GM18505 (cell line): ENCODE data around the gene LSM11.

Source experiments
- ATAC-seq: cut with Tn5 transposase; IDR thresholded peaks from one replicate; pipeline ENCODE4 v1.9.1; 2021; ENCODE audit not compliant: unreplicated experiment
- POLR2A ChIP-seq: IDR thresholded peaks from 4 replicates; pipeline ENCODE4 v1.6.1; 2011; ENCODE audit warnings: borderline replicate concordance; ENCODE audit not compliant: insufficient read depth, insufficient read length; ENCODE audit errors: extremely low read depth

Gene LSM11

DNA sequence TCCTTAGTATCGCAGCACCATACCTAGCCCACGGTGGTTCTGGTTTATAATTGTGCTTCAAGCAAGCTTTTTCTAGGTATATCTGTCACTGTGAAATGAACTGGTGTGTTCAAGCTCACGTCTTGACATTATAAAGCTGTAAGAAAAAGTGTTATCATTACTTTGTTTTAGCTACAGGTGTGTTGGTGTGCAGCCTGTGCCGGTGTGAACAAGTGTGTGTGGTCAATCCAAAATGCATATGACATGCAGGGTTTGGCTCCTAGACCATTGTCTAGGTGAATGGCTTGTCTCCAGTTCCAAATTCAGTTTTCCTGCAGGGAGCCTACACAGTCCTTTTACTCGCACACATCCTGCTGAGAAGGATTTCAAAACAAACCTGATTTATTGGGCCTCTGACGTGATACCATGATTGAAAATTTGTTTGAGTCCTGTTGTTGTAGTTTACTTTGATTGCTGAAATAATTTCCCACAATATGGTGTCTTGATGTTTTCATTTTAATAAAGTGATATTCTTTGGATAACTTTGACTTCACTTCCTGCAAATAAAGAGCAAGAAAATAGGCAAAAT lies 3.7 kb downstream of the LSM11 start:
- ATAC-seq: no peak
- TF ChIP-seq POLR2A: no peak

DNA sequence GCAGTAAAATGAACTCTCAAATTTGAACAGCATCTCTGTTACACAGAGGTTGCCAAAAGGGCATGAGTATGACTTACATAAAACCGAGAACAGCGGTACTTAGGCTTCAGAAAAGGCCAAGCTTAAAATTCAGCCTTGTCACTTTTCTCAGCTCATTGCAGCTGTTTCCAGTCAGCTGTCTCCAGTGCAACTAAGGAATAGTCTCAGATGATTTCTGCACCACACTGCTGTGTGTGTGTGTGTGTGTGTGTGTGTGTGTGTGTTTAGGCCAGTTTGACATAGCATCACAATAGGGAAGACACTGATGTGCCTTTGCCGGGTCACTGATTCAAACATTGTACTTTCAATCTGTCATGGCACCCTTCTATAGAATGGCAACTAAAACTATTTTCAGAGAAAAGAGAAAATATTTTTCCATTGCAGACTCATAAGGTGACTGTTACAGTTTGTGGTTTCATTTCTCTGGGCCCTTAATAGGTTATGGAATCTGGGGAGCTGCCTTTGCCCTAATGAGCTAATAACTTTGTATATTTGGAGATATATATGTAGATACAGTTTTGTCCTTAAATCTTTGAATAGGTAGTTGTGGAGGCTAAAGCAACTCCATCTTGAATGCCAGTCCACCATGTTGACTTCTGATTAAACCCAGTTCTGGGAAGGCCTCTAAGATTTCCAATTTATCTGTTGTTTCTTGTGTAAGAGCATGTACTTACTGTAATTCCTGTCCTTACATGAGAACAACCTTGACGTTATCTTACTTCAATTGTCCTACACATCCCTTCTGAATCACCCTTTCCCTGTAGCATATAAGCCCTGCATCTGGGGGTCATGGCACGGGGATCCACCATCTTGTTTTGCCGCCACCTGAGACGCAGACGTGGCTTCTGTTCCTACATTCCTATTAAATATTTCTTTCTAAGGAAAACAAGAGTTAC lies 4.5 kb downstream of the LSM11 start:
- ATAC-seq: no peak
- no peak for TF ChIP-seq POLR2A

DNA sequence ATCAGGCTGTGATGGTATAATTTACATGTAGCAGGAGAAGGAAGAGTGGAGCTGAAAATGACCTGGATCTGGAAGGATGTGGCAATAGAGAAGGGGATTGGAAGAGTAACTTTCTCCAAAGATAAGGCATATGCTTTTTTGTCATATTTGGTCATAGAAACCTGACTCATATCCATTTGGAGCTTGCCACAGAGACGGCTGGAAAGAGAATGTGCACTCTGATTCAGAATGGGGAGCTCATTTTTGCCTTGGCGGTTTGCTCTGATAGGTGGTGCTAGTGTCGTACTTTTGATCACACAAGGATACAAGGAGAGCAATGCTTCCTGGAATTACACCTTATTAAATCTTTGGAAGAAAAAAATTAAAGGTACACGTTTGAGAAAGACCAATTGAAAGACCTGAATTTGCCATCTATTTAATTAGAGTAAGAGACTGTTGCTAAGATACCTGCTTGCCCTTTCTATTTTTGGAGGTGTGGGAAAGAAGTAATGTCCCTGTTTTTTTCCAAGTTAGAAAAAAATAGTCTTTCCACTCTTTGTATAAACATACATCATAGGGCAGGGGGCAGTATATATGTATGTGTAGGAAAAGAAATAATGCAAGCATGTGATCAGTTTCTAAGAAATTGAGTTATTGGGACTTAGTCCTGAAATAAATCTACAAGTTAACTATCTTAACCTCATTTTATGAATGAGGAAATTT lies 5.4 kb downstream of the LSM11 start:
- no peak for ATAC-seq
- TF ChIP-seq POLR2A: no peak

DNA sequence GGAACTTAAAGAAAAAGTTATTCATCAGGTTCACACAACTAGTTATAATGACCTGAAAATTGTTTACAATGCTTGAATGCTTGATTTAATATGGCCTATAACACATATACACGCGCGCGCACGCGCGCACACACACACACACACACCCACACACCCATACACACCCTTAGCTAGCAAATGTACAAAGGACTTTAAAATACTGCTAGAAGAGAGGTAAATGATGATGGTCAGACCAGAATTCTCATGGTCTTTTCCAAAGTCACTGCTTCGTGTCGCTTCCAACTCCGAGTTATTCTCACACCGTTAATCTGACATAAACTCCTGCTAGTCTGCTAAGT lies 5.9 kb downstream of the LSM11 start:
- no peak for ATAC-seq
- no peak for TF ChIP-seq POLR2A

DNA sequence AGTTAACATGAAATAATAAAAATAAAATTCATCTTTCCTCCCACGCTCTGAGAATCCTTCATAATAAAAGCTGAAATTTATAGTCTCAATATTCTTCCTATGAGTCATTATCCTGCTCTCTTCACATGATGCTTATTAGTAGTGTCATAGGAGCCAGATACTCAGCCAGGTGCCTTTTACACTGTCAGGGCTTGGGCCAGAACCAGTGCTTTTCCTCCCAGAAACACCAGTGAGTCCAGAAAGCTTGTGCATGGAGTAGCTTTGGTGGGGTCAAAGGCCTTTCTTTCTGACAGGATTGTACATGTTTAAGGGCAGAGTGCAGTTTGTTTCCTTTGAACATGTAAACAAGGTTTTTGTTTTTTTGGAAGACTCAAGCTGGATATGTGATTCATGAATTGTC lies 6.8 kb downstream of the LSM11 start:
- ATAC-seq: no peak
- no peak for TF ChIP-seq POLR2A

DNA sequence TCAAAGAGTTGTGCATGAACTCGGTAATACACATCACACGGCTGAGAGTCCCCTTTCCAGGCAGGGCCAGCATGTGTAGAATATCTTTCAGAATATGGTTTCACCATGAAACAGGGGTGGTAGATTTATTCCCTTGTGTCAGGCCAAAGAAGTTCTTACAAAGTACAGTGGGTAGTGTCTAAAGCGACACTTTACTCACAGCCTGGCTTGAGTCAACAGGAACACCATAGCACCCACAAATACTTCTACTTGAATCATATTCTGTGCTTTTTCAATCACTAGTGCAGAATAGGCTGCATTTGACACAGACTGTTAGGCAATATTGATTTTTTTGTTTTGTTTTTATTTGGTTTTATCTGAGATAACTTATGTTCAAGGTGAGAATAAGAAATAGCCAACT lies 12.6 kb downstream of the LSM11 start:
- TF ChIP-seq POLR2A: no peak
- no peak for ATAC-seq

DNA sequence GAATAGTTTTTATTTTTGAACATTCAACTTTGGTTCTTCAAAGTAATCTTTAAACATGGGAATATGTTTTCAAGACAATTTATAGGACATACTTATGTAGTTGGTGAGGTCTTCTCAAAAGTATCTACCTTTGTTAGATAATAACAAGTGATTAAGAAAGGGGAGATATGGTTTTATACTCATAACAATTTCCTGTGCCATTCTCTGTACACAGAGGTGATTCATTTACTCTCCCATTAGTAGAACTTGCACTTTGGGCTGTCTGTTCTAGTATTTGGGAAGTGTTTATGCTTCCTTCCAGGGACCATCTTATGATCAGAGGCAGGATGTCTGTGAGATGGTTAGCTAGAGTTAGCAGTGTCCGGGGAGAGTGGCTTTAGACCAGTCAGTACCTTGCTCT lies 15.2 kb downstream of the LSM11 start:
- ATAC-seq: no peak
- TF ChIP-seq POLR2A: no peak

DNA sequence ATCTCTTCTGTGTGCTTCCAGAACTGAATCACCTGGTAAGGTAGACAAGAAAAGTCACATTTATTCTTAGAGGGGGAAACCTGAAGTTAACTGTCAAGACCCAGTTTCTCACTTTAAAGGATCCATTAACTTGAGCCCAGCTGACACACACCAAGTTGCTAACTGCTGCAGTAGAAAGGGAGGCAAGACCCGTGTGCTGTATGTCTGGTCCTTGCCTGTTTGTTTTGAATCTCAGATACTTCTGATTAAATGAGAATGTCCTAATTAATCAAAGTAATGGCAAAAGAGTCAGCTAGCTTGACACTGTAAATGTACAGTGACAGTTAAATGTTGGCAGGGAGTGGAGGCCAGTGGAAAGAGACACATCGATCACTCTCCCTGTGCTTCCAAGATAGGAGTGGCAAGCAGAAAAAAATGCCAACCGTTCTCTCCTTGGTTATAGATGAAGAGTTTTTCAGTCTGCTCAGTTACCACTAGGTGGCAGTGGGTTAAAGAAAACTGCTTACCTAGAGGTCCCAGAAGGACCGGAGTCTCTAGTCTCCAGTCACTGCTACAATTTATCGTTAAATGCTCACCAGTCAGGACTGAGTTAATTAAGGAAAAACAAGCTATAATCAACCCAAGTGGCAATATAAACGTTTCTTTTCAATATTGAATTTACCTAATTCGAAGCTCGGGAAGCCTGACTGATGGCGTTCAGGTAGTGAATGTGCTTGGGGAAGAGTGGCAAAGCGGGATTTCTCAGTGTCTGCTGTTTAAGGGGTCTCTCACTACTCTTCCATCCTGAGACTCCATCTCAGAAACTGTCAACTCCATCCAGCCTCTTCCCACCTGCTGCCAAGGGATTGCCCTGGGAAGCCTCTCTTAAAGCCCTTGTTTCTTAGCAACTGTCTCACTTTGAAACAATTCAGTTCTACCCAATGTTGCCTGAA lies 18.4 kb downstream of the LSM11 start:
- ATAC-seq: peak; percentile 75
- no peak for TF ChIP-seq POLR2A

DNA sequence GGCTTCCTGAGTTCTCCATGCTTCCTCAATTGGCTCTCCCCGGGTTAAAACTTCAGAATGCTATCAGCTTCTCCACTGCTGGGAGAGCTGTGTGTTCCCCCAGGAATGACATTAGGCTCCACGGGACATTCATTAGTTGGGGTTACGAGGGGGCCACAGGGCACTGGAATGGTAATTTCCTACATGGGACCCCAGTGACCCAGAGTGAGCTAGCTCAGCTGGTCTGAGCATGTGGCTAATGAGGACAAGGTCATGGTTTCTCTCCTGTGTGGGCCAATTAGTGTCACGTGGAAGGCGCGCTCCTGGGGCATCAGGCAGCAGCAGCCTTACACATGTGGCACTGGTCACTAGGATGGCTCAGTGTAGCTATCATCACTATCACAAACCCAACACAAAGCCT lies 21.0 kb downstream of the LSM11 start:
- TF ChIP-seq POLR2A: no peak
- no peak for ATAC-seq

DNA sequence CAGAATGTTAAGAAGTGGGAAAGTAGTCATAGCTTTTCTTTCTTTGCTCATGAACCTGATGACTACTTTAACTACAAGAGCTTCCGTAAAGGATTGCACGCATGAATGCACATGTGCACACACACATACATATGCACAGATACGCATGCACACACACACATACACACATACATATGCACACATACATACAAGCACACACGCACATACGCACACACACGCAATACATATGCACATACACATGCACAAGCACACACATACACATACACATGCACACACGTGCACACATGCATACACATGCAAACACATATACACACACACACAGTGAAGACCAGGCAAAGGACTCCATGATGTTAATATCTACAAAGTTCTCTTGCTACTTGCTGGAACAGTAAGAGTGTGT lies 22.9 kb downstream of the LSM11 start:
- no peak for TF ChIP-seq POLR2A
- ATAC-seq: no peak

DNA sequence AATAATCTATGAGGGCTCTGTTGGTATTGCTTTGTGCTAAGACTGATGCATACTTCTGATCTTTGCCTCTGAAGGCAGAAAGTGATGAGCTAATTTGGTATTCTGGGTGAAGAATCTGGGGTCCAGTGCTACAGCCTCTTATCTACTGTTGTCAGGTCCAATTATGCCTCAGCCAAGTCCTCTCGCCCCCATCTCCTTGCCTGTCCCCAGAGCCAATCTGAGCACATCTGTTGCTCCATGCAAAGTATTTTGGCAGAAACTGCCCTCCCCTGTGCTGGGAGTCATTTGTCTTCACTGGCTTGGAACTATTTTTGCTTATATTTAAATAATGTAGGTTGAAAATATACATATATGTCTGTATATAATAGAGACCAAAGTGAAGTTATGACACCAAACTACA lies 23.4 kb downstream of the LSM11 start:
- no peak for ATAC-seq
- TF ChIP-seq POLR2A: no peak

DNA sequence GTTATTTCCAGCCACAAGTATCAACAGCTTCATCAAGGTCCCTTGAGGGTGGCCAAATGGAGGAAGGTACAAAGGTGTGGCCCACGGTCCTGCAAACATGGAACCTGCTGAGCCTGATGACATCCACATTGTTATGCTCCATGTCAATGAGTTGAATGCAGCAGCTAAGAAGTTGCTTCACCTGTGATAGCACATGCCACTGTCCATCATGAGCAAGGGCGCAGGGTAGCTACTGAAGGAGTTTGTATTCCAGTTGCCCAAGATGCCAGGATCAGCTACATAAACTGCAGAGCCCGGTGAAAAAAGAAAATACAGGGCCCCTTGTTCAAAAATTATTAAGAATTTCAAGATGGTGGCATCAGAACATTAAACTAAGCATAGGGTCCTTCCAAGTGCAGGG lies 24.2 kb downstream of the LSM11 start:
- no peak for ATAC-seq
- TF ChIP-seq POLR2A: no peak

DNA sequence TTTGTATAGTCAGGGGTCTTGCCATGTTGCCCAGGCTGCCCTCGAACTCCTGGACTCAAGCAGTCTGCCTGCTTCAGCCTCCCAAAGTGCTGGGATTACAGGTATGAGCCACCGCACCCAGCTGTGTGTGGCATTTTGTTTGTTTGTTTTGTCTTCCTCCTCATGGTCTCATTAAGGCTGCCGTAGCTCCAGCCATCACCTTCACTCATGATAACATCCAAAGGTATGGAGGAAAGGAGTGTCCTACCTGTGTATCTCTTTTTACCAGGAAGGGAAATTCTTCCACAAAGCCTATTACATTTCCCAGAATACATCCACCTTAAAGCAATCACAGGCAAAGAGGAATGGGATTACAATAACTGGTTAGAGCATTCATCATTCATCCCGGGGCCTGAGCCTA lies 27.2 kb downstream of the LSM11 start:
- ATAC-seq: no peak

More for the DNA sequence above, 27.2 kb downstream of the LSM11 start:
- no peak for TF ChIP-seq POLR2A
